Measurements from ENCODE around the gene HOXA3. TPM values are rescaled to one million over a fixed set of nuclear protein-coding genes. Genes with fewer than 3 reads are reported as not detected.

The HOXA3 gene
- total and polyA plus RNA-seq, 9 donors: 0.36 to 50.9 (median 2.3) TPM

DNA sequence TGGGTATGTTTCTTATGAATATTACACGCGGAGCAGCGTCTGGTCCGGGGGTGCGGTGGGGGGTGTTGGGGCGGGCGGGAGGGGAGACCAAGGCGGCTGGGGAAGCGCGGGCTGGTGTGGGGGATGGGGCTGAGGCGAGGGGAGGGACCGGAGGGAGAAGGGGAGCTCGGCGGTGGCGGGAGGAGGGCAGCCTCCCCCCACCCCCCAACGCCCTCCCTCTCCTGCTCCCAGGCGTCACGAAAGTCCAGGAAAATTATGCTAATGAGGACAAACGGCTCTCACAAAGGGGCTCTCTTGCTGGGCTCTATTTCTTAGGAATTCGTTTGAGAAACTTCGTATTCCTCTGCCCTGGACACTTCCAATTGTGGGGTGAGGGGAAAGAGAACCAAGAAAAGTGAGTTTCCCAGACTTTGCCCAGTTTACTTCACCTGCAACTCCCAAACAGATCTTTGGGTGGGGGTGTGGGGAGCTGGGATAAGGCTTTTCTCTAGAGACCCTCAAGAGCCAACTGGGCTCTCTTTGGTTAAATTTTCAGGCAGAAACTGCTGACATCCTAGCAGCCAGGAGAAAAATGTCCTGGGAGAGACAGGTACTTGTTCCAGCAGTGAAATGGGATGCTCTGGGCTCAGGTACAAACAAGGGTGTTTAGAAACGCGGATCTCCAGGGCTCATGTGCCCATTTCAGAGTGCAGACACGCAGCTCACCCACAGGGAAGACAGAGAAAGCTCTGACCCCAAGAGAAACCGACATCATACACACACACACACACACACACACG is 38.2 kb downstream of the HOXA3 start:
- no peaks in the 10 kb centered on the region for H3K36me3 ChIP-seq
- TF ChIP-seq, protein P1, sequence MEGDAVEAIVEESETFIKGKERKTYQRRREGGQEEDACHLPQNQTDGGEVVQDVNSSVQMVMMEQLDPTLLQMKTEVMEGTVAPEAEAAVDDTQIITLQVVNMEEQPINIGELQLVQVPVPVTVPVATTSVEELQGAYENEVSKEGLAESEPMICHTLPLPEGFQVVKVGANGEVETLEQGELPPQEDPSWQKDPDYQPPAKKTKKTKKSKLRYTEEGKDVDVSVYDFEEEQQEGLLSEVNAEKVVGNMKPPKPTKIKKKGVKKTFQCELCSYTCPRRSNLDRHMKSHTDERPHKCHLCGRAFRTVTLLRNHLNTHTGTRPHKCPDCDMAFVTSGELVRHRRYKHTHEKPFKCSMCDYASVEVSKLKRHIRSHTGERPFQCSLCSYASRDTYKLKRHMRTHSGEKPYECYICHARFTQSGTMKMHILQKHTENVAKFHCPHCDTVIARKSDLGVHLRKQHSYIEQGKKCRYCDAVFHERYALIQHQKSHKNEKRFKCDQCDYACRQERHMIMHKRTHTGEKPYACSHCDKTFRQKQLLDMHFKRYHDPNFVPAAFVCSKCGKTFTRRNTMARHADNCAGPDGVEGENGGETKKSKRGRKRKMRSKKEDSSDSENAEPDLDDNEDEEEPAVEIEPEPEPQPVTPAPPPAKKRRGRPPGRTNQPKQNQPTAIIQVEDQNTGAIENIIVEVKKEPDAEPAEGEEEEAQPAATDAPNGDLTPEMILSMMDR (IDR thresholded peaks at IDR 0.05): no peak
- TF ChIP-seq EP300 (IDR thresholded peaks at IDR 0.05) (no peak), POLR2A (IDR thresholded peaks at IDR 0.05) (no peak)
- H3K27ac ChIP-seq: peak overlapping the region; percentile 21 to 80
- no peaks in the 10 kb centered on the region for H3K9me3 ChIP-seq
- H3K4me3 ChIP-seq: peak overlapping the region; percentile 49
- intact Hi-C loops (cut with DNase I): no loop called here
- 6 to 16% (median 12%) methylated on average over 16 to 26 of the region's 26 CpGs for WGBS, 3 donors
- DNase-seq: peak in 4 of 5 donors; percentile 41 to 84 (median 59)
- H3K4me1 ChIP-seq (ENCODE audit: insufficient read depth): no peaks in the 10 kb centered on the region
- peaks cover 3% of the 10 kb centered on the region for H3K27me3 ChIP-seq

DNA sequence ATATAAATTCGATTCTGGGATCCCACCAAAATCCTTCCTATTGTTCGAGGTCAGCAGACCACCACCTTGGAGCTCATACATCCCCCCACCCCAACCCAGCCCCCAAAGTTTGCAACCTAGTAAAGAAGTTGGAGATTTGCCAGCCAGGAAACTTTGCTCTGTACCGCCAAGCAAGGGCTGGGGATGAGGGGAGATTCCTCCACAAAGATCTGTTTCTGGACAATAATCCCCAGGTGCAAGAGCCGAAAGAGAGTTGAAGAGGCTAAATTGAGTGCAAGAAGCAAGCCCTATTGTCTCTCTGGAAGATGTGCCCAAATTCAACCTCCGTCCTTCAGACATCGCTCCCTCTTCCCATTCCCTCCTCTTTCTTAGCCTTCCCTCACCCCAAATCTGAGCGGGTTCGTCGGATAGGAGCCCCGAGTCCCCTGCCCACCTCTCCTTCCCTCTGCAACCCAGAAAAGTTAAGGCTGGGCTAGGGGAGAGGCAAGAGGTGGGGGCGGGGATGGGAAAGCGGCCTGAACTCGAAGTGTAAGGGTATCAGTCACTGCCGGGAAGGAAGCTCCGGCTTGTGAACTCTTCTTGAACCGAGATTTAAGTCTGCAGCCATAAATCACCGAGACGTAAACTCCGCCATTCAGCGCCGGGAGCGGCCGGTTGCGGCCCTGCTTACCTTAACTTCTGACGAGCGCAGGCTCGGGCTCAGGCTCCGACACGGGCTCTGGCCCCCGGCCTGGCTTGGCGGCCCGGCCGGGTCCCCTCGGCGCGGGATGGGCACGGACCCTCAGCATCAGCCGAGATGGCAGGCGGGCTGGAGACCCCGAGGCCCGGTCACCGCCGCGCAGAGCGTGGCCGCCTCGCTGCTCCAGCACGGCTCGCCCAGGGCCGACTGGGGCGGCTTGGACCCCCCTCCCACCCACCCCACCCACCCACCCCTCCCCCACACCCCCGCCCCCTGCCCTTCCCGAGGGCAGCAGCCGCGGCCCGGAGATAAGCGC is 39.1 kb downstream of the HOXA3 start:
- peak in 2 of 5 donors; percentile 60 to 78 for DNase-seq
- no peaks in the 10 kb centered on the region for H3K9me3 ChIP-seq
- peaks cover 3% of the 10 kb centered on the region for H3K27me3 ChIP-seq
- H3K4me3 ChIP-seq: peak overlapping the region; percentile 49
- intact Hi-C loops (cut with DNase I): no loop called here
- H3K27ac ChIP-seq: peak overlapping the region; percentile 21 to 80
- H3K4me1 ChIP-seq (ENCODE audit: insufficient read depth): no peaks in the 10 kb centered on the region
- 8 to 10% (median 9%) methylated on average over 20 to 57 of the region's 57 CpGs for WGBS, 3 donors
- TF ChIP-seq EP300 (IDR thresholded peaks at IDR 0.05) (no peak), POLR2A (IDR thresholded peaks at IDR 0.05) (no peak)
- TF ChIP-seq, protein P1 (IDR thresholded peaks at IDR 0.05): no peak
- no peaks in the 10 kb centered on the region for H3K36me3 ChIP-seq

DNA sequence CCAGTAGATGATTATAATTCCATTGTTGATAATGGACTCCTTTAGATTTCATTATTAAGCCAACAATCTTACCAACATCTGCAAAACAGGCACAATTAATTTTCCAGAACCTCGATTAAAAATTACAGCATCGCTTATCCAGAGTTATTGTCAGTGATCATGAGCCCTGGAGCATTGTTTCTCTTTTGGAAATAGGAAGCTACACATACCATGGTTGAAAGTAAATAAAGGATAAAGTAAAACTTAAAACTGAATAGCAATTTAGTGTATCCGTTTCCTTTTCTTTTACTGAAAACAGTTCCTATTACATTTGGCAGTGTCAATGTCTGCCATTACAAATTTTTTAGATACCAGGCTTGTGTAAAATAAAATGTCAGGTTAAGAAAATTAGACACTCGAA is 40.0 kb downstream of the HOXA3 start:
- Histone ChIP-seq H3K36me3 (no peaks in the 10 kb centered on the region), H3K9me3 (no peaks in the 10 kb centered on the region), H3K27me3 (peaks cover 3% of the 10 kb centered on the region), H3K4me1 (ENCODE audit: insufficient read depth) (no peaks in the 10 kb centered on the region), H3K27ac (no peak overlapping the region), H3K4me3 (no peak overlapping the region)
- TF ChIP-seq, protein P1 (IDR thresholded peaks at IDR 0.05): no peak
- TF ChIP-seq POLR2A (IDR thresholded peaks at IDR 0.05) (no peak), EP300 (IDR thresholded peaks at IDR 0.05) (no peak)
- 49 to 55% (median 51%) methylated on average over 4 of the region's 4 CpGs for WGBS, 3 donors
- intact Hi-C loops (cut with DNase I): no loop called here
- no peak for DNase-seq

DNA sequence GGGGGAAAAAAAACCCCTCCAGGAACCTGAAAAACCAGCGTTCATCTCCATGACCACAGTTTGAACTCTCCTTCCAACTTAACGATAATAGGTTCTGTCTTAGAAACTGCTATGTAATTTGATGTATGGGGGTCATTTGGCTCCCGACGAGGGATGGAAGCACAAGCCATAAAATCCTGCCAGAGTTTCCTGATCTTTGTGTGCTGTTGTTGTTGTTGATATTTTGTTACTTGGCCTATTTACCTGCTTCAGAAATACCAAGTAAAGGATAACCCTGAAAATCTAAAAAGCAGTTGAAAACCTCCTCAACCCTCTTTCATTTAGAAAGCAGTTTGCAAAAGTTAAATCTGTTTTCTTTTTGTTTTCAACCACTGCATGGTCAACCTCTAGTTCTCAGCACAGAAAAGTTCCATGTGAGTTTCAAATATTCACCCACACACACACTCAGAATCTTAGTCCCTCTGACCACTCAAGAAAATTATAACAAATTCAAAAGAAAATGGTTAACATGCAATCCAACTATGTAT is 40.6 kb downstream of the HOXA3 start:
- no peak for DNase-seq
- H3K4me3 ChIP-seq: no peak overlapping the region
- TF ChIP-seq, protein P1 (IDR thresholded peaks at IDR 0.05): no peak
- no peak for TF ChIP-seq POLR2A (IDR thresholded peaks at IDR 0.05)
- no peak for TF ChIP-seq EP300 (IDR thresholded peaks at IDR 0.05)
- intact Hi-C loops (cut with DNase I): no loop called here
- no peaks in the 10 kb centered on the region for H3K36me3 ChIP-seq
- no peaks in the 10 kb centered on the region for H3K9me3 ChIP-seq
- no peak overlapping the region for H3K27ac ChIP-seq
- 33 to 41% (median 37%) methylated on average over 4 of the region's 4 CpGs for WGBS, 3 donors
- H3K27me3 ChIP-seq: peaks cover 3% of the 10 kb centered on the region
- H3K4me1 ChIP-seq (ENCODE audit: insufficient read depth): no peaks in the 10 kb centered on the region

All from ovary (tissue), 9 donors.